ENCODE results near the gene KRTAP3-3.

DNA sequence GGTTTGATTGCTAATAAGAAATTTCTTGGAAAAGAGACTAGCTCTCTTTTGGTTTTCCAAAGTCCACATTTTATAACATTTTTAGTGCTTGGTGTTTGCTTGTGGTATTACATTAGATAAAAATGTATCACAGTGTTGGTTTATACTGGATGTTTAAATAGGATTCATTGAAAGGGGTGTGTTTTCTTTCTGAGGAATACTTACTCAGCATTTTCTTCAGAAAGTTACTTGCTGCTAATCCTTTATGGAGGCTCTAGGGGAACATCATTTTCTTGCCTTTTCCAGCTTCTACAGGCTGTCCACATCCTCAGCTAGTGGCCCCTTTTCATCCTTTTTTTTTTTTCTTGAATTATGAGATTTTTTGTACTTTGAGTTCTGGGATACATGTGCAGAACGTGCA, 26.4 kb downstream of the KRTAP3-3 start:
- TF ChIP-seq, protein P1, sequence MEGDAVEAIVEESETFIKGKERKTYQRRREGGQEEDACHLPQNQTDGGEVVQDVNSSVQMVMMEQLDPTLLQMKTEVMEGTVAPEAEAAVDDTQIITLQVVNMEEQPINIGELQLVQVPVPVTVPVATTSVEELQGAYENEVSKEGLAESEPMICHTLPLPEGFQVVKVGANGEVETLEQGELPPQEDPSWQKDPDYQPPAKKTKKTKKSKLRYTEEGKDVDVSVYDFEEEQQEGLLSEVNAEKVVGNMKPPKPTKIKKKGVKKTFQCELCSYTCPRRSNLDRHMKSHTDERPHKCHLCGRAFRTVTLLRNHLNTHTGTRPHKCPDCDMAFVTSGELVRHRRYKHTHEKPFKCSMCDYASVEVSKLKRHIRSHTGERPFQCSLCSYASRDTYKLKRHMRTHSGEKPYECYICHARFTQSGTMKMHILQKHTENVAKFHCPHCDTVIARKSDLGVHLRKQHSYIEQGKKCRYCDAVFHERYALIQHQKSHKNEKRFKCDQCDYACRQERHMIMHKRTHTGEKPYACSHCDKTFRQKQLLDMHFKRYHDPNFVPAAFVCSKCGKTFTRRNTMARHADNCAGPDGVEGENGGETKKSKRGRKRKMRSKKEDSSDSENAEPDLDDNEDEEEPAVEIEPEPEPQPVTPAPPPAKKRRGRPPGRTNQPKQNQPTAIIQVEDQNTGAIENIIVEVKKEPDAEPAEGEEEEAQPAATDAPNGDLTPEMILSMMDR (IDR thresholded peaks at IDR 0.05) = no peak
- no peak for TF ChIP-seq ZFX (IDR thresholded peaks at IDR 0.05; ENCODE audit: borderline replicate concordance)

All from 22Rv1 (cell line).